WTC11 (cell line): Measurements from ENCODE around the gene LRRC23. TPM values are rescaled to one million over a fixed set of nuclear protein-coding genes. Genes with fewer than 3 reads are reported as not detected.

ENCODE experiments used
- ATAC-seq: fragments of 200-7000 bp; cut with Tn5 transposase; 2 replicates; pipeline ENCODE4 v1.10.0; 2021; ENCODE audit warnings: mild to moderate bottlenecking, moderate library complexity
- CTCF ChIA-PET: fragments of 300-600 bp; sonication (Branson Sonifier 250); formaldehyde crosslinking; loops from one replicate; lab custom pipeline; 2021; ENCODE audit warnings: antibody characterized with exemption; lab: Charles Lee
- POLR2A ChIA-PET: fragments of 350-600 bp; sonication (Branson Sonifier 250); formaldehyde crosslinking; loops from one replicate; lab custom pipeline; 2021; ENCODE audit warnings: antibody characterized with exemption; lab: Charles Lee
- DNase-seq: peaks from one replicate; pipeline ENCODE4 v3.0.0; 2021; ENCODE audit warnings: low spot score
- H3K27ac Mint-ChIP-seq: 2 replicates; pipeline ENCODE4 v1.8.0; 2021; ENCODE audit warnings: mixed read lengths
- H3K27me3 Mint-ChIP-seq: 2 replicates; pipeline ENCODE4 v1.8.0; 2021; ENCODE audit warnings: low read depth, mild to moderate bottlenecking, moderate library complexity, mixed read lengths
- H3K36me3 Mint-ChIP-seq: 2 replicates; pipeline ENCODE4 v1.8.0; 2021; ENCODE audit warnings: mixed read lengths
- H3K4me1 Mint-ChIP-seq: 2 replicates; pipeline ENCODE4 v1.8.0; 2022; ENCODE audit warnings: mixed read lengths
- H3K4me3 Mint-ChIP-seq: 2 replicates; pipeline ENCODE4 v1.8.0; 2021; ENCODE audit warnings: mild to moderate bottlenecking, moderate library complexity, mixed read lengths
- H3K9me3 Mint-ChIP-seq: 2 replicates; pipeline ENCODE4 v1.8.0; 2021; ENCODE audit warnings: mixed read lengths
- ETV6 ChIP-seq: sonication (generic); formaldehyde crosslinking; IDR thresholded peaks from 2 replicates; pipeline ENCODE4 v1.8.1; 2022; ENCODE audit warnings: mild to moderate bottlenecking, missing genetic modification reagents
- FOXK1 ChIP-seq: sonication (generic); formaldehyde crosslinking; IDR thresholded peaks from 2 replicates; pipeline ENCODE4 v1.8.0; 2022; ENCODE audit warnings: mild to moderate bottlenecking, moderate library complexity, missing genetic modification reagents
- MYBL2 ChIP-seq: sonication (generic); formaldehyde crosslinking; IDR thresholded peaks from 2 replicates; pipeline ENCODE4 v1.8.1; 2023; ENCODE audit warnings: mild to moderate bottlenecking, moderate library complexity, missing genetic modification reagents
- NFE2L1 ChIP-seq: sonication (generic); formaldehyde crosslinking; IDR thresholded peaks from 2 replicates; pipeline ENCODE4 v1.8.1; 2023; ENCODE audit warnings: missing genetic modification reagents
- NFYB ChIP-seq: sonication (generic); formaldehyde crosslinking; conservative IDR thresholded peaks from 2 replicates; pipeline ENCODE4 v1.8.0; 2022; ENCODE audit warnings: low read depth, missing genetic modification reagents
- SP1 ChIP-seq: sonication (generic); formaldehyde crosslinking; conservative IDR thresholded peaks from 2 replicates; pipeline ENCODE4 v1.8.1; 2022; ENCODE audit warnings: missing genetic modification reagents
- TEAD1 ChIP-seq: sonication (generic); formaldehyde crosslinking; IDR thresholded peaks from 2 replicates; pipeline ENCODE4 v1.8.0; 2022; ENCODE audit warnings: mild to moderate bottlenecking, missing genetic modification reagents
- ZNF671 ChIP-seq: fragments of 250-450 bp; sonication (Bioruptor Pico); IDR thresholded peaks from 2 replicates; pipeline ENCODE4 v1.8.0; 2021; ENCODE audit warnings: mild to moderate bottlenecking
- total RNA-seq: library from RNA; stranded (reverse); gene quantifications from 3 replicates; pipeline ENCODE4 v1.2.3, GENCODE V29; 2021
- TF ChIP-seq, protein P1 (sequence below): fragments of 250-450 bp; sonication (Bioruptor Pico); IDR thresholded peaks from 2 replicates; pipeline ENCODE4 v1.8.0; 2021; ENCODE audit warnings: mild to moderate bottlenecking
- TF ChIP-seq, protein P2 (sequence below): sonication (generic); formaldehyde crosslinking; IDR thresholded peaks from 2 replicates; pipeline ENCODE4 v1.8.0; 2023; ENCODE audit warnings: mild to moderate bottlenecking, missing genetic modification reagents
- TF ChIP-seq, protein P3 (sequence below): sonication (generic); formaldehyde crosslinking; IDR thresholded peaks from 2 replicates; pipeline ENCODE4 v1.8.0; 2022; ENCODE audit warnings: mild to moderate bottlenecking, missing genetic modification reagents
- TF ChIP-seq, protein P4 (sequence below): sonication (generic); formaldehyde crosslinking; IDR thresholded peaks from 2 replicates; pipeline ENCODE4 v1.8.0; 2022; ENCODE audit warnings: missing genetic modification reagents

Gene LRRC23
- total RNA-seq, 1 experiment from 2014 or later, result 3.1 TPM

DNA sequence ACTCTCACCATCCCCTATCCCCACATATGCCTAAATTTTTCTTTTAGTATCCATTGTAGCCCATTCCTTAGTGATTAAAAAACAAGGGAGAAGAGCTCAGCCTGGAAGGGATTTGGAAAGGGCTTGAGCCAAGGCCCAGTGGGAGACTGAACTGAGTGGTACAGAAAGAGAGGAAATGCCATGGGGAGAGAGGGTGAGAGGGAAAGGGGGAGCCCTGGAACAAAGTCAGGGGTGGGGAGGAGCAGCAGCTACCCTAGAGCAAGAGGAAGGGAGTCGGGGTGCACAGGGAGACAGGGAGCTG lies 20.6 kb downstream of the LRRC23 start:
- peak overlapping the region; percentile 98 for H3K27ac Mint-ChIP-seq
- peaks cover 52% of the 10 kb centered on the region for H3K4me1 Mint-ChIP-seq
- ChIA-PET POLR2A (interaction anchor here (0.6 to 4.2 kb wide), 18 partner anchors 9 to 386 kb away, joined by 3 to 66 read pairs (median 6); partner anchors contain the start of genes C12orf57, CDCA3, ENO2 and PTMS), CTCF (interaction anchor here (0.9 to 7.0 kb wide), 22 partner anchors 9 to 264 kb away, joined by 3 to 93 read pairs (median 10); partner anchors contain the start of genes C12orf57, CDCA3, COPS7A and LRRC23)
- DNase-seq (peak; percentile 18), ATAC-seq (no peak)
- H3K4me3 Mint-ChIP-seq, result peak overlapping the region; percentile 77
- no peaks in the 10 kb centered on the region for H3K27me3 Mint-ChIP-seq
- no peaks in the 10 kb centered on the region for H3K9me3 Mint-ChIP-seq
- H3K36me3 Mint-ChIP-seq, result peaks cover 19% of the 10 kb centered on the region
- TF ChIP-seq NFYB (CRISPR knock-in tag) (no peak), TEAD1 (0 out of 2 replicates have a peak, but pooled peaks have one; percentile 44)

DNA sequence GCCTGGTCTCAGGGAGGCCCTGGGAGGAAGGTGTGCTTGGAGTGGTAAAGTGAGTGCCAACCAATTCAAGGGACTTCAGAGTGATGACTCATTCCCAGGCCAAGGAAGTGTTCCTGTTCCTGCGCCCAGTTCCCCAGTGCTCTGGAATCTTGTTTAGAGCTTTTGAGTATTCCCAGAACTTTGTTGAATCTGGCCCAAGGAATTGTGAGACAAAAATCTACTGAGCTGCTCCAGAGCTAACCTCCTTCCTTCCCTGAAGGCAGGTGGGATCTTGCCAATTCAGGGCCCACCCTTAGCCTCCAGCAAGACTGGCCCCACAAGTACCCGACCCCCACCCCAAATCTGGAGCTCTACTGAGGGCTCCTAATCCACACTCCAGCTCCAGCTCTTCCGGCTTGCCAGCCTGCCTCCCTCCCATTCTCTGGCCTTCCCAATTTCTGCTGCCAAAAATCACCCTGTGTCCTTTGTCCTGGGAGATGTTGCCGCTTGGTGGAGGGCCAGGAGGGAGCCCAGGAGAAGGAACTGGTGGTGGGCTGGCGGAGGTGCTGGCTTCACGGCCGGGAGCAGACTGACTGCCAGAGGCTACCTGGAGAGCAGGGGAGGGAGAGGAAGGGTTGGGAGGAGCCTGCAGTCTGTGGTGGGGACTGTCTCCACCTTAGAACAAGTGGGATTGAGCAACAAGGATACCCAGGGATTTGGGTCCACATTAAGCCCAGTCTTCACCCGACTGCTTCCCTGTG lies 21.1 kb downstream of the LRRC23 start:
- peak overlapping the region; percentile 98 for H3K27ac Mint-ChIP-seq
- TF ChIP-seq SP1 (CRISPR knock-in tag), result peak; percentile 56; the same call in 1 of the 2 replicates
- TF ChIP-seq FOXK1 (CRISPR knock-in tag), result 0 out of 2 replicates have a peak, but pooled peaks have one; percentile 48
- TF ChIP-seq, protein P1, sequence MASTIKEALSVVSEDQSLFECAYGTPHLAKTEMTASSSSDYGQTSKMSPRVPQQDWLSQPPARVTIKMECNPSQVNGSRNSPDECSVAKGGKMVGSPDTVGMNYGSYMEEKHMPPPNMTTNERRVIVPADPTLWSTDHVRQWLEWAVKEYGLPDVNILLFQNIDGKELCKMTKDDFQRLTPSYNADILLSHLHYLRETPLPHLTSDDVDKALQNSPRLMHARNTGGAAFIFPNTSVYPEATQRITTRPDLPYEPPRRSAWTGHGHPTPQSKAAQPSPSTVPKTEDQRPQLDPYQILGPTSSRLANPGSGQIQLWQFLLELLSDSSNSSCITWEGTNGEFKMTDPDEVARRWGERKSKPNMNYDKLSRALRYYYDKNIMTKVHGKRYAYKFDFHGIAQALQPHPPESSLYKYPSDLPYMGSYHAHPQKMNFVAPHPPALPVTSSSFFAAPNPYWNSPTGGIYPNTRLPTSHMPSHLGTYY (CRISPR knock-in tag), result 0 out of 2 replicates have a peak, but pooled peaks have one; percentile 22
- 0 out of 2 replicates have a peak, but pooled peaks have one; percentile 47 for TF ChIP-seq MYBL2 (CRISPR knock-in tag)
- no peak for TF ChIP-seq ZNF671
- TF ChIP-seq, protein P2, sequence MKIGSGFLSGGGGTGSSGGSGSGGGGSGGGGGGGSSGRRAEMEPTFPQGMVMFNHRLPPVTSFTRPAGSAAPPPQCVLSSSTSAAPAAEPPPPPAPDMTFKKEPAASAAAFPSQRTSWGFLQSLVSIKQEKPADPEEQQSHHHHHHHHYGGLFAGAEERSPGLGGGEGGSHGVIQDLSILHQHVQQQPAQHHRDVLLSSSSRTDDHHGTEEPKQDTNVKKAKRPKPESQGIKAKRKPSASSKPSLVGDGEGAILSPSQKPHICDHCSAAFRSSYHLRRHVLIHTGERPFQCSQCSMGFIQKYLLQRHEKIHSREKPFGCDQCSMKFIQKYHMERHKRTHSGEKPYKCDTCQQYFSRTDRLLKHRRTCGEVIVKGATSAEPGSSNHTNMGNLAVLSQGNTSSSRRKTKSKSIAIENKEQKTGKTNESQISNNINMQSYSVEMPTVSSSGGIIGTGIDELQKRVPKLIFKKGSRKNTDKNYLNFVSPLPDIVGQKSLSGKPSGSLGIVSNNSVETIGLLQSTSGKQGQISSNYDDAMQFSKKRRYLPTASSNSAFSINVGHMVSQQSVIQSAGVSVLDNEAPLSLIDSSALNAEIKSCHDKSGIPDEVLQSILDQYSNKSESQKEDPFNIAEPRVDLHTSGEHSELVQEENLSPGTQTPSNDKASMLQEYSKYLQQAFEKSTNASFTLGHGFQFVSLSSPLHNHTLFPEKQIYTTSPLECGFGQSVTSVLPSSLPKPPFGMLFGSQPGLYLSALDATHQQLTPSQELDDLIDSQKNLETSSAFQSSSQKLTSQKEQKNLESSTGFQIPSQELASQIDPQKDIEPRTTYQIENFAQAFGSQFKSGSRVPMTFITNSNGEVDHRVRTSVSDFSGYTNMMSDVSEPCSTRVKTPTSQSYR, result peak; percentile 28; the same call in 1 of the 2 replicates
- TF ChIP-seq, protein P3, sequence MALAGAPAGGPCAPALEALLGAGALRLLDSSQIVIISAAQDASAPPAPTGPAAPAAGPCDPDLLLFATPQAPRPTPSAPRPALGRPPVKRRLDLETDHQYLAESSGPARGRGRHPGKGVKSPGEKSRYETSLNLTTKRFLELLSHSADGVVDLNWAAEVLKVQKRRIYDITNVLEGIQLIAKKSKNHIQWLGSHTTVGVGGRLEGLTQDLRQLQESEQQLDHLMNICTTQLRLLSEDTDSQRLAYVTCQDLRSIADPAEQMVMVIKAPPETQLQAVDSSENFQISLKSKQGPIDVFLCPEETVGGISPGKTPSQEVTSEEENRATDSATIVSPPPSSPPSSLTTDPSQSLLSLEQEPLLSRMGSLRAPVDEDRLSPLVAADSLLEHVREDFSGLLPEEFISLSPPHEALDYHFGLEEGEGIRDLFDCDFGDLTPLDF, result no peak
- TF ChIP-seq, protein P4, sequence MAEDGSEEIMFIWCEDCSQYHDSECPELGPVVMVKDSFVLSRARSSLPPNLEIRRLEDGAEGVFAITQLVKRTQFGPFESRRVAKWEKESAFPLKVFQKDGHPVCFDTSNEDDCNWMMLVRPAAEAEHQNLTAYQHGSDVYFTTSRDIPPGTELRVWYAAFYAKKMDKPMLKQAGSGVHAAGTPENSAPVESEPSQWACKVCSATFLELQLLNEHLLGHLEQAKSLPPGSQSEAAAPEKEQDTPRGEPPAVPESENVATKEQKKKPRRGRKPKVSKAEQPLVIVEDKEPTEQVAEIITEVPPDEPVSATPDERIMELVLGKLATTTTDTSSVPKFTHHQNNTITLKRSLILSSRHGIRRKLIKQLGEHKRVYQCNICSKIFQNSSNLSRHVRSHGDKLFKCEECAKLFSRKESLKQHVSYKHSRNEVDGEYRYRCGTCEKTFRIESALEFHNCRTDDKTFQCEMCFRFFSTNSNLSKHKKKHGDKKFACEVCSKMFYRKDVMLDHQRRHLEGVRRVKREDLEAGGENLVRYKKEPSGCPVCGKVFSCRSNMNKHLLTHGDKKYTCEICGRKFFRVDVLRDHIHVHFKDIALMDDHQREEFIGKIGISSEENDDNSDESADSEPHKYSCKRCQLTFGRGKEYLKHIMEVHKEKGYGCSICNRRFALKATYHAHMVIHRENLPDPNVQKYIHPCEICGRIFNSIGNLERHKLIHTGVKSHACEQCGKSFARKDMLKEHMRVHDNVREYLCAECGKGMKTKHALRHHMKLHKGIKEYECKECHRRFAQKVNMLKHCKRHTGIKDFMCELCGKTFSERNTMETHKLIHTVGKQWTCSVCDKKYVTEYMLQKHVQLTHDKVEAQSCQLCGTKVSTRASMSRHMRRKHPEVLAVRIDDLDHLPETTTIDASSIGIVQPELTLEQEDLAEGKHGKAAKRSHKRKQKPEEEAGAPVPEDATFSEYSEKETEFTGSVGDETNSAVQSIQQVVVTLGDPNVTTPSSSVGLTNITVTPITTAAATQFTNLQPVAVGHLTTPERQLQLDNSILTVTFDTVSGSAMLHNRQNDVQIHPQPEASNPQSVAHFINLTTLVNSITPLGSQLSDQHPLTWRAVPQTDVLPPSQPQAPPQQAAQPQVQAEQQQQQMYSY (CRISPR knock-in tag), result peak; percentile 99
- TF ChIP-seq ETV6 (CRISPR knock-in tag), result 0 out of 2 replicates have a peak, but pooled peaks have one; percentile 56
- TF ChIP-seq NFE2L1, result peak; percentile 61
- TF ChIP-seq, all 79 proteins: peak for 8
- peak; percentile 48 for ATAC-seq
- H3K4me1 Mint-ChIP-seq, result peaks cover 54% of the 10 kb centered on the region
- peaks cover 19% of the 10 kb centered on the region for H3K36me3 Mint-ChIP-seq
- POLR2A ChIA-PET, result interaction anchor here (0.6 to 4.2 kb wide), 19 partner anchors 9 to 386 kb away, joined by 3 to 66 read pairs (median 5); partner anchors contain the start of genes C12orf57, CDCA3, ENO2 and PTMS
- peak; percentile 67 for DNase-seq
- CTCF ChIA-PET, result interaction anchor here (0.7 to 7.0 kb wide), 23 partner anchors 9 to 311 kb away, joined by 3 to 93 read pairs (median 10); partner anchors contain the start of genes C12orf57, CDCA3, COPS7A and LRRC23
- H3K9me3 Mint-ChIP-seq, result no peaks in the 10 kb centered on the region
- H3K27me3 Mint-ChIP-seq, result no peaks in the 10 kb centered on the region
- H3K4me3 Mint-ChIP-seq, result peak overlapping the region; percentile 77
